HG03175 (cell line): Measurements from ENCODE around the gene SNAPC3.
"Not testable (repeated sequence)": the region's sequence is repeated elsewhere in the genome, so short reads cannot be mapped to it uniquely, and the experiment has no call there.

ENCODE experiments used
- ATAC-seq: cut with Tn5 transposase; IDR thresholded peaks from one replicate; pipeline ENCODE4 v1.9.1; 2021; ENCODE audit warnings: mild to moderate bottlenecking, moderate library complexity; ENCODE audit not compliant: unreplicated experiment

The SNAPC3 gene

GRCh38 chr9:15422372-15423230 is at the start of gene SNAPC3:
SNAPC3 (plus strand) TSS chr9:15422876; CDS start chr9:15422880, 4 bp downstream.
- ATAC-seq, result peak; percentile 98

- ATAC-seq, result no peak
Observed at GRCh38 chr9:15373881-15374280, 48.8 kb upstream of the SNAPC3 start.

GRCh38 chr9:15374310-15374709 is 48.4 kb upstream of the SNAPC3 start:
- no peak for ATAC-seq

- ATAC-seq, result no peak
Observed at GRCh38 chr9:15374825-15375224, 47.9 kb upstream of the SNAPC3 start.

GRCh38 chr9:15377625-15378540 is 44.8 kb upstream of the SNAPC3 start:
- ATAC-seq, result no peak

GRCh38 chr9:15379317-15379716 is 43.4 kb upstream of the SNAPC3 start:
- not testable (repeated sequence) for ATAC-seq

- ATAC-seq, result not testable (repeated sequence)
Observed at GRCh38 chr9:15379888-15380287, 42.8 kb upstream of the SNAPC3 start.

- no peak for ATAC-seq
Observed at GRCh38 chr9:15381491-15381890, 41.2 kb upstream of the SNAPC3 start.

GRCh38 chr9:15386465-15386864 is 36.2 kb upstream of the SNAPC3 start:
- no peak for ATAC-seq

GRCh38 chr9:15389173-15389572 is 33.5 kb upstream of the SNAPC3 start:
- ATAC-seq, result no peak

- ATAC-seq, result no peak
Observed at GRCh38 chr9:15389631-15390030, 33.0 kb upstream of the SNAPC3 start.

- no peak for ATAC-seq
Observed at GRCh38 chr9:15390201-15390600, 32.5 kb upstream of the SNAPC3 start.

- no peak for ATAC-seq
Observed at GRCh38 chr9:15392363-15392762, 30.3 kb upstream of the SNAPC3 start.

- ATAC-seq, result peak; percentile 39
Observed at GRCh38 chr9:15400281-15400941, 22.3 kb upstream of the SNAPC3 start.

GRCh38 chr9:15401266-15401665 is 21.4 kb upstream of the SNAPC3 start:
- no peak for ATAC-seq

- ATAC-seq, result no peak
Observed at GRCh38 chr9:15403155-15403554, 19.5 kb upstream of the SNAPC3 start.

- no peak for ATAC-seq
Observed at GRCh38 chr9:15404171-15404570, 18.5 kb upstream of the SNAPC3 start.

- ATAC-seq, result peak; percentile 50
Observed at GRCh38 chr9:15416880-15417279, 5.8 kb upstream of the SNAPC3 start.

GRCh38 chr9:15417626-15418025 is 5.0 kb upstream of the SNAPC3 start:
- ATAC-seq, result no peak

- ATAC-seq, result no peak
Observed at GRCh38 chr9:15420796-15421195, 1.9 kb upstream of the SNAPC3 start.

GRCh38 chr9:15421532-15421931 is 1.1 kb upstream of the SNAPC3 start:
- ATAC-seq, result no peak
